ENCODE data around the gene RFX1. TPM values are rescaled to one million over a fixed set of nuclear protein-coding genes. Genes with fewer than 3 reads are reported as not detected.
"Not testable (repeated sequence)": the region's sequence is repeated elsewhere in the genome, so short reads cannot be mapped to it uniquely, and the experiment has no call there.

Gene RFX1
- polyA plus RNA-seq, 3 donors = 4.4 to 5.8 (median 4.4) TPM

- H3K27ac ChIP-seq (ENCODE audit: low read depth, low read length) = no peak overlapping the region
- 90 to 95% (median 94%) methylated on average over 18 of the region's 18 CpGs for WGBS, 3 donors
These were observed 36.2 kb downstream of the RFX1 start for GRCh38 chr19:13969897-13970296.

GRCh38 chr19:13968999-13969398 lies 37.1 kb downstream of the RFX1 start:
- 89 to 95% (median 92%) methylated on average over 18 of the region's 18 CpGs for WGBS, 3 donors
- no peak overlapping the region for H3K27ac ChIP-seq (ENCODE audit: low read depth, low read length)

GRCh38 chr19:13968383-13968935 lies 37.7 kb downstream of the RFX1 start:
- no peak overlapping the region for H3K27ac ChIP-seq (ENCODE audit: low read depth, low read length)
- 92 to 95% (median 92%) methylated on average over 22 of the region's 22 CpGs for WGBS, 3 donors

GRCh38 chr19:13967206-13967605 lies 38.9 kb downstream of the RFX1 start:
- WGBS, 3 donors = 92 to 96% (median 95%) methylated on average over 8 of the region's 8 CpGs

GRCh38 chr19:13966684-13967128 lies 39.4 kb downstream of the RFX1 start:
- H3K27ac ChIP-seq (ENCODE audit: low read depth, low read length) = no peak overlapping the region
- 94 to 98% (median 97%) methylated on average over 14 of the region's 14 CpGs for WGBS, 3 donors

More at GRCh38 chr19:13967206-13967605, 38.9 kb downstream of the RFX1 start:
- not testable (repeated sequence) for H3K27ac ChIP-seq (ENCODE audit: low read depth, low read length)

GRCh38 chr19:13965926-13966683 lies 40.0 kb downstream of the RFX1 start:
- 91 to 96% (median 92%) methylated on average over 20 of the region's 20 CpGs for WGBS, 3 donors

GRCh38 chr19:13965377-13965896 lies 40.7 kb downstream of the RFX1 start:
- no peak overlapping the region for H3K27ac ChIP-seq (ENCODE audit: low read depth, low read length)
- 91 to 93% (median 92%) methylated on average over 24 of the region's 24 CpGs for WGBS, 3 donors

More at GRCh38 chr19:13965926-13966683, 40.0 kb downstream of the RFX1 start:
- no peak overlapping the region for H3K27ac ChIP-seq (ENCODE audit: low read depth, low read length)

- H3K27ac ChIP-seq (ENCODE audit: low read depth, low read length) = no peak overlapping the region
- 89 to 91% (median 90%) methylated on average over 5 of the region's 5 CpGs for WGBS, 3 donors
These were observed 41.3 kb downstream of the RFX1 start for GRCh38 chr19:13964776-13965175.

GRCh38 chr19:13963603-13964105 lies 42.5 kb downstream of the RFX1 start:
- H3K27ac ChIP-seq (ENCODE audit: low read depth, low read length) = no peak overlapping the region
- WGBS, 3 donors = 93 to 95% (median 94%) methylated on average over 41 to 48 of the region's 48 CpGs

- no peak overlapping the region for H3K27ac ChIP-seq (ENCODE audit: low read depth, low read length)
- WGBS, 3 donors = 76 to 82% (median 81%) methylated on average over 64 to 89 of the region's 89 CpGs
These were observed 43.2 kb downstream of the RFX1 start for GRCh38 chr19:13962699-13963602.

- WGBS, 3 donors = 72 to 79% (median 78%) methylated on average over 51 to 55 of the region's 55 CpGs
- H3K27ac ChIP-seq (ENCODE audit: low read depth, low read length) = no peak overlapping the region
These were observed 44.1 kb downstream of the RFX1 start for GRCh38 chr19:13961826-13962698.

GRCh38 chr19:13960863-13961784 lies 45.0 kb downstream of the RFX1 start:
- no peak overlapping the region for H3K27ac ChIP-seq (ENCODE audit: low read depth, low read length)
- whole genome bisulfite sequencing, 3 donors = 91 to 94% (median 94%) methylated on average over 36 to 39 of the region's 39 CpGs

- H3K27ac ChIP-seq (ENCODE audit: low read depth, low read length) = no peak overlapping the region
- 82 to 91% (median 87%) methylated on average over 27 of the region's 27 CpGs for WGBS, 3 donors
These were observed 45.9 kb downstream of the RFX1 start for GRCh38 chr19:13959962-13960862.

GRCh38 chr19:13959141-13959961 lies 46.8 kb downstream of the RFX1 start:
- H3K27ac ChIP-seq (ENCODE audit: low read depth, low read length) = no peak overlapping the region
- 87 to 91% (median 88%) methylated on average over 40 to 41 of the region's 41 CpGs for WGBS, 3 donors

- 64 to 88% (median 85%) methylated on average over 12 of the region's 12 CpGs for WGBS, 3 donors
- no peak overlapping the region for H3K27ac ChIP-seq (ENCODE audit: low read depth, low read length)
These were observed 48.1 kb downstream of the RFX1 start for GRCh38 chr19:13958043-13958442.
